Gastroesophageal sphincter (tissue), 4 donors: ENCODE data around the gene AGAP6. TPM values are rescaled to one million over a fixed set of nuclear protein-coding genes. Genes with fewer than 3 reads are reported as not detected.
"Not testable (repeated sequence)": the region's sequence is repeated elsewhere in the genome, so short reads cannot be mapped to it uniquely, and the experiment has no call there.

Source experiments
- ATAC-seq: fragments of 150-250 bp; one replicate; pipeline ENCODE4 v1.9.1; 2016; ENCODE audit warnings: mild to moderate bottlenecking, moderate library complexity
- H3K27ac ChIP-seq, 4 donors: fragments of 200-600 bp; sonication (generic) in 3 of 4; 1 replicate in 3 of 4; 2 replicates in 1 of 4; pipeline ENCODE4 v1.5.1; 2016 to 2019
- H3K27me3 ChIP-seq: fragments of 200-600 bp; sonication (generic); one replicate; pipeline ENCODE4 v1.5.1; 2019
- H3K36me3 ChIP-seq, 2 donors: fragments of 200-600 bp; sonication (generic); one replicate each; pipeline ENCODE4 v1.5.1; 2019; ENCODE audit warnings: control low read depth in 1 of 2
- H3K4me1 ChIP-seq, 3 donors: fragments of 200-600 bp; sonication (generic); 1 replicate in 2 of 3; 2 replicates in 1 of 3; pipeline ENCODE4 v1.5.1; 2016 to 2019; ENCODE audit warnings: control low read depth in 2 of 3
- H3K4me3 ChIP-seq, 2 donors: fragments of 200-600 bp; sonication (generic); one replicate each; pipeline ENCODE4 v1.5.1; 2019; ENCODE audit warnings: mild to moderate bottlenecking in 1 of 2, moderate library complexity in 1 of 2
- H3K9me3 ChIP-seq, 3 donors: fragments of 200-600 bp; sonication (generic); one replicate each; pipeline ENCODE4 v1.5.1; 2017 to 2019; ENCODE audit warnings: control low read depth in 2 of 3
- POLR2A ChIP-seq, 2 donors: fragments of 450-650 bp; IDR thresholded peaks; one replicate each; pipeline ENCODE4 v1.6.1; 2017; ENCODE audit warnings: antibody characterized with exemption in 2 of 2, mild to moderate bottlenecking in 2 of 2, moderate library complexity in 1 of 2
- POLR2AphosphoS5 ChIP-seq: sonication (generic); formaldehyde crosslinking; IDR thresholded peaks from one replicate; pipeline ENCODE4 v1.6.1; 2017; ENCODE audit warnings: antibody characterized with exemption
- WGBS, 2 donors: methylation state at CpG; one replicate each; pipeline ENCODE4 v1.1.5; 2018; ENCODE audit warnings: low coverage in 1 of 2; 5-methylcytosine and 5-hydroxymethylcytosine counted together
- total RNA-seq, 4 donors: library from RNA; depleted of rRNA; stranded (reverse); fragments of >200 nt; gene quantifications; one replicate each; pipeline ENCODE4 v1.1.0, GENCODE V29; 2016

Gene AGAP6
- 10 to 100 TPM in 2 of 4 donors, 1 to 10 TPM in 2; 4.4 to 19.7 (median 11.4) TPM for total RNA-seq

- no CpG with 5 or more reads among the region's 18 CpGs for WGBS, 2 donors
- peaks cover 0 to 19% of the 10 kb centered on the region in 2 donors for H3K36me3 ChIP-seq
Measured at GRCh38 chr10:49988376-49988775, at the start of gene AGAP6. Gene AGAP6 (plus strand): TSS chr10:49988406. CDS start chr10:49988716, 310 bp downstream.

GRCh38 chr10:49941447-49942338 is 46.5 kb upstream of the AGAP6 start, which contains the start of the genes PARG and TIMM23B:
Gene PARG (minus strand): TSS chr10:49942027. CDS start chr10:49941725, 302 bp downstream.
Gene TIMM23B (plus strand): TSS chr10:49942053. CDS start chr10:49942195, 142 bp downstream.
- H3K27me3 ChIP-seq, H3K9me3 ChIP-seq: not testable (repeated sequence)
- Histone ChIP-seq H3K36me3 (peaks cover 0 to 13% of the 10 kb centered on the region in 2 donors), H3K4me3 (peak within 1 kb of the TSS; percentile 80 to 100), H3K27ac (peak within 1 kb of the TSS; percentile 72 to 83 (median 81)), H3K4me1 (peaks cover 0 to 34% (median 8%) of the 10 kb centered on the region in 3 donors)
- TF ChIP-seq POLR2AphosphoS5: peak; percentile 69
- peak; percentile 48 to 50 for TF ChIP-seq POLR2A (IDR thresholded peaks at IDR 0.05)
- WGBS, 2 donors: 0% methylated on average over 10 of the region's 81 CpGs; no CpG with 5 or more reads in 1 of the 2 donors
- peak; percentile 93 for ATAC-seq

More at GRCh38 chr10:49988376-49988775, at the start of gene AGAP6:
- H3K9me3 ChIP-seq, H3K4me1 ChIP-seq, H3K4me3 ChIP-seq, H3K27ac ChIP-seq, ATAC-seq, H3K27me3 ChIP-seq: not testable (repeated sequence)

GRCh38 chr10:49942339-49942705 is 45.9 kb upstream of the AGAP6 start:
- not testable (repeated sequence) for H3K9me3 ChIP-seq, ATAC-seq, H3K27me3 ChIP-seq
- Histone ChIP-seq H3K27ac (peak overlapping the region; percentile 72 to 83 (median 81)), H3K4me3 (peak overlapping the region; percentile 80 to 100), H3K36me3 (peaks cover 0 to 20% of the 10 kb centered on the region in 2 donors), H3K4me1 (peaks cover 0 to 34% (median 8%) of the 10 kb centered on the region in 3 donors)
- WGBS, 2 donors: 0% methylated on average over 1 to 2 of the region's 12 CpGs

GRCh38 chr10:49943607-49944006 is 44.6 kb upstream of the AGAP6 start:
- 82 to 100% methylated on average over 1 to 2 of the region's 2 CpGs for WGBS, 2 donors
- not testable (repeated sequence) for H3K4me3 ChIP-seq, H3K9me3 ChIP-seq, H3K27ac ChIP-seq, H3K27me3 ChIP-seq, ATAC-seq
- H3K4me1 ChIP-seq: peaks cover 0 to 34% (median 8%) of the 10 kb centered on the region in 3 donors
- H3K36me3 ChIP-seq: peaks cover 0 to 30% of the 10 kb centered on the region in 2 donors

GRCh38 chr10:49948142-49948541 is 40.1 kb upstream of the AGAP6 start:
- H3K27me3 ChIP-seq, H3K4me1 ChIP-seq, ATAC-seq, H3K9me3 ChIP-seq, H3K27ac ChIP-seq, H3K4me3 ChIP-seq: not testable (repeated sequence)
- 100% methylated on average over 1 of the region's 2 CpGs for WGBS, 2 donors
- peaks cover 0 to 37% of the 10 kb centered on the region in 2 donors for H3K36me3 ChIP-seq

GRCh38 chr10:49948737-49949136 is 39.5 kb upstream of the AGAP6 start:
- H3K4me1 ChIP-seq, H3K27me3 ChIP-seq, H3K4me3 ChIP-seq, H3K9me3 ChIP-seq, ATAC-seq, H3K27ac ChIP-seq: not testable (repeated sequence)
- 90 to 100% methylated on average over 2 of the region's 2 CpGs for WGBS, 2 donors
- H3K36me3 ChIP-seq: peaks cover 0 to 43% of the 10 kb centered on the region in 2 donors

GRCh38 chr10:49952006-49952405 is 36.2 kb upstream of the AGAP6 start:
- 87 to 91% methylated on average over 3 of the region's 3 CpGs for WGBS, 2 donors
- H3K4me1 ChIP-seq, H3K27ac ChIP-seq, ATAC-seq, H3K27me3 ChIP-seq, H3K4me3 ChIP-seq, H3K9me3 ChIP-seq: not testable (repeated sequence)
- H3K36me3 ChIP-seq: peaks cover 0 to 52% of the 10 kb centered on the region in 2 donors

GRCh38 chr10:49953122-49953521 is 35.1 kb upstream of the AGAP6 start:
- not testable (repeated sequence) for H3K9me3 ChIP-seq, H3K4me1 ChIP-seq, H3K27me3 ChIP-seq, H3K4me3 ChIP-seq, ATAC-seq, H3K27ac ChIP-seq
- H3K36me3 ChIP-seq: peaks cover 0 to 52% of the 10 kb centered on the region in 2 donors
- WGBS, 2 donors: 82 to 86% methylated on average over 1 of the region's 3 CpGs

GRCh38 chr10:49970331-49970857 is 17.8 kb upstream of the AGAP6 start:
- not testable (repeated sequence) for ATAC-seq, H3K27me3 ChIP-seq, H3K27ac ChIP-seq, H3K9me3 ChIP-seq, H3K4me3 ChIP-seq, H3K4me1 ChIP-seq
- no CpG with 5 or more reads among the region's 37 CpGs for WGBS, 2 donors
- H3K36me3 ChIP-seq: peaks cover 0 to 18% of the 10 kb centered on the region in 2 donors

GRCh38 chr10:49971466-49971865 is 16.7 kb upstream of the AGAP6 start:
- H3K9me3 ChIP-seq, H3K4me3 ChIP-seq, H3K27ac ChIP-seq, ATAC-seq, H3K4me1 ChIP-seq, H3K27me3 ChIP-seq: not testable (repeated sequence)
- 61% methylated on average over 2 of the region's 2 CpGs; no CpG with 5 or more reads in 1 of the 2 donors for WGBS, 2 donors
- peaks cover 0 to 21% of the 10 kb centered on the region in 2 donors for H3K36me3 ChIP-seq

- H3K4me1 ChIP-seq, H3K9me3 ChIP-seq, H3K27ac ChIP-seq, H3K27me3 ChIP-seq, H3K4me3 ChIP-seq, ATAC-seq: not testable (repeated sequence)
- peaks cover 0 to 21% of the 10 kb centered on the region in 2 donors for H3K36me3 ChIP-seq
- WGBS, 2 donors: 71% methylated on average over 2 of the region's 3 CpGs; no CpG with 5 or more reads in 1 of the 2 donors
Measured at GRCh38 chr10:49972094-49972493, 16.1 kb upstream of the AGAP6 start.

- H3K27ac ChIP-seq, H3K9me3 ChIP-seq, H3K27me3 ChIP-seq, H3K4me3 ChIP-seq, H3K4me1 ChIP-seq, ATAC-seq: not testable (repeated sequence)
- 80% methylated on average over 2 of the region's 3 CpGs; no CpG with 5 or more reads in 1 of the 2 donors for WGBS, 2 donors
- peaks cover 0 to 21% of the 10 kb centered on the region in 2 donors for H3K36me3 ChIP-seq
Measured at GRCh38 chr10:49977756-49978155, 10.4 kb upstream of the AGAP6 start.

GRCh38 chr10:49987207-49987606 is 999 bp upstream of the AGAP6 start:
- H3K9me3 ChIP-seq, H3K27ac ChIP-seq, H3K4me1 ChIP-seq, ATAC-seq, H3K27me3 ChIP-seq, H3K4me3 ChIP-seq: not testable (repeated sequence)
- peaks cover 0 to 12% of the 10 kb centered on the region in 2 donors for H3K36me3 ChIP-seq
- WGBS, 2 donors: 80% methylated on average over 1 of the region's 3 CpGs; no CpG with 5 or more reads in 1 of the 2 donors
